ENCODE results near the gene TBX19.

TBX19 gene

DNA sequence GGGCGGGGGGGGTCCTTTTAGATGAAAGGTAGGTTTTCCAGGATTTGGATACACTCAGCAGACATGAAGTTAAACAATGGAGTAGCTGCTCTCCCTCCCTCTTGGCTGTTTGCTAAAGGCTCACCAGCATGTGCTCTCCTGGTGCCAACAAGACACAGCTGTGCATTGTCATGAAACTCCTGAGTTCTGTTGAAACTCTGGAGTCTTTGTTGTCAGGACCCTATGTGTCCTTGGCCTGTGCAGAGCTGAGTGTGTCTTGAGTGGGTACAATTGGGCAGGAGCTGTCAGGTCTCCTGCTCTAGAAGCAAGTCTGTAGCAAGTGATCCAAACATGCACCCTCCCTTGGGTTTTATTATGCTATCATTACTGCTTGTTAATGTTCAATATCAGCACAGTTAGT is 12.7 kb downstream of the TBX19 start:
- no peak for TF ChIP-seq GATA2 (IDR thresholded peaks at IDR 0.05; ENCODE audit: low read depth, low read length)
- no peak for TF ChIP-seq GATA3 (IDR thresholded peaks at IDR 0.05; ENCODE audit: low read depth, low read length)

DNA sequence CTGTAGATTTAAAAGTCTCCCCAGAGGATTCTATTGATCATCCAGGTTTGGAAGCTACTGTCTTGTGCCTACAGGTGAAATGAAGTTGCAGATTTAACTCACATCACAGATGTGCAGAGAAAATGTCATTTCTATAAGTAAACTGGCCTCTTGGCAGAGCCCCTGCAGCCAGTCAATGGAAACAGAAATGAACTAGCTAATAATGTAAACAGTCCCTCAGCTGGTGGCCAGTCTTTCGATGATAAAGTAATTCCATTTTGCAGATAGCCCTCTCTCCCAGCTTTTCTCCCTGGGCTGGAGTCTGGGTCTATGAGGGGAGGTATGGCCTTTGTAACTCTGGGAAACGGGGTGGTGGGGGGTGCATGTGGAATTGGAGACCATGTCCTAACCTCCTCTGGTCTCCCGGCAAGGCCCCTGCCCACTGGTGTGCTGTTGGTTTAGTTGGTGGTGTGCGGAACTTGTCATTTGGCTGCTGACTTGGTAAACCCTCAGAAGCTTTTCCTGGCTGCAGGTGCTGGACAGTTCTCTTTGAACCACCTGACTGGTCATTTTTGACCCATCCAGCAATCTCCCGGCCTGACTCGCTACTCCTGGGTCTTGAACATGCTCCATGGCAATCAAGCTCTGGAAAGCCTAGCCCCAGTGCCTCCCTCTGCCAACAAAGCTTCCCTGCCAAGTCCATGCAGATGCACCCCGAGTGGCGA is 14.9 kb downstream of the TBX19 start:
- TF ChIP-seq GATA3 (IDR thresholded peaks at IDR 0.05; ENCODE audit: low read depth, low read length) (no peak), GATA2 (IDR thresholded peaks at IDR 0.05; ENCODE audit: low read depth, low read length) (no peak)

DNA sequence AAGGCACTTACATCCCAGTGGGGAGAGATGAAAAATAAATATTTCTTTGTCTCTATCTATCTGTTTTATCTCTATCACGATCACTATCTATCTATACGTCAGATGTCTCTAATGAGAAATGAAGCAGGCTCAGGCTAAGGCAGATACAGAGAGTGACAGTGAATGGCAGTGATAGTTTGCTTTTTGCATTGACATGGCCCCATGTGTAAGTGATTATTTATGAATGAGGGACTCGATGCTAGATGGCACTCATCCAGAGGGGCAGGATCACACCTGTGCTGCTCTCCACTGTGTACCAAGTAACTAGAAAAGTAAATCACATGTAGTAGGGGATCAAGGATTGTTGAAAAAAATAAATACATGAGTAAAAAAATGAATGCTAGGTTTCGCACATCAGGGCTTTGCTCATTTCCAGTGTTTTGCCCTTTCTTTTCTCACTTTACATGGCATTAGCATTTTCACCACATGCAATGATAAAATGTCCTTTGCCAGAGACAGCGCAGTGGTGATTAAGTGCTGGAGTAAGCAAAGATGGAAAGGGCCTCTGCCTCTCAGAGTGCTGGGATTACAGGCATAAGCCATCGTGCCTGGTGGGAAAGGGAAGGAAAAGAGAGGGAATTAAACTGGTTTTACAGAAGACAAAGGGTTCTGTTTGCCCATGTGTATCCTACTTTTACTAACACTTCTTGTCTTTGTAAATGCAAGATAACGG is 16.5 kb downstream of the TBX19 start:
- TF ChIP-seq GATA2 (IDR thresholded peaks at IDR 0.05; ENCODE audit: low read depth, low read length): no peak
- TF ChIP-seq GATA3 (IDR thresholded peaks at IDR 0.05; ENCODE audit: low read depth, low read length): no peak

DNA sequence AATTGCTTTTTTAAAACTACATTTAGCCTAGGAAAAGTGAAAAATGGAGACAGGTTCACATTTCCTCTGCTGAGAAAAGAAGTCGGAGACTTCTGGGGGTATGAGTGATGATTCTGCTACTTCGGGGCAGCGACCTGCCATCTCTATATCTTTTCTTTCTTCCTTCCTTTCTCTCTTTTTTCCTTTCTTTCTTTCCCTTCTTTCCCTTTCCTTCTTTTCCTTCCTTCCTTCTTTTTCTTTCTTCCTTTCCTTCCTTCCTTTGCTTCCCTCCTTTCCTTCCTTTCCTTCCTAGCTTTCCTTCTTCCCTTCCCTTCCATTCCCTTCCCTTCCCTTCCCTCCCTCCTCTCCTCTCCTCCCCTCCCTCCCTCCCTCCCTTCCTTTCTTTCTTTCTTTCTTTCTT is 17.8 kb downstream of the TBX19 start:
- TF ChIP-seq GATA3 (IDR thresholded peaks at IDR 0.05; ENCODE audit: low read depth, low read length): no peak
- no peak for TF ChIP-seq GATA2 (IDR thresholded peaks at IDR 0.05; ENCODE audit: low read depth, low read length)

DNA sequence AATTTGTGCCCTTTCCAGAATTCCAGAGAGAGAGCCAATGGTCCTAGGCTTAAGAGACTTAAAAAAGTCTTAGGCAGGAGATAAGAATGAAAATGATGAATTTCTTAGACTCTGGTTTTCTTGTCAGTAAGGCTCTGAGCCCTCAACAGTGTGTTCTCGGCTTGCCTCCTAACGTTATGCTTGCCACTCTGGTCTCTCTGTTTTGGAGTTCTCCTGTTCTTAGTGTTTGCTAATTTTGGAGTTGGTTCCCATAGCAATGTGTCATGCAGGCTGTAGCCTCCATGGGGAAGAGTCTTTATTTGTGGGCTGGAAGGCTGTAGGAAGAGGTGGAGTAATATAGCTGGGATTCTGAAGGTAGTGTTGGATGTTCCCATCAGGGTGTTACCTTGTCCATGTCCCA is 19.9 kb downstream of the TBX19 start:
- TF ChIP-seq GATA3 (IDR thresholded peaks at IDR 0.05; ENCODE audit: low read depth, low read length) (no peak), GATA2 (IDR thresholded peaks at IDR 0.05; ENCODE audit: low read depth, low read length) (no peak)

DNA sequence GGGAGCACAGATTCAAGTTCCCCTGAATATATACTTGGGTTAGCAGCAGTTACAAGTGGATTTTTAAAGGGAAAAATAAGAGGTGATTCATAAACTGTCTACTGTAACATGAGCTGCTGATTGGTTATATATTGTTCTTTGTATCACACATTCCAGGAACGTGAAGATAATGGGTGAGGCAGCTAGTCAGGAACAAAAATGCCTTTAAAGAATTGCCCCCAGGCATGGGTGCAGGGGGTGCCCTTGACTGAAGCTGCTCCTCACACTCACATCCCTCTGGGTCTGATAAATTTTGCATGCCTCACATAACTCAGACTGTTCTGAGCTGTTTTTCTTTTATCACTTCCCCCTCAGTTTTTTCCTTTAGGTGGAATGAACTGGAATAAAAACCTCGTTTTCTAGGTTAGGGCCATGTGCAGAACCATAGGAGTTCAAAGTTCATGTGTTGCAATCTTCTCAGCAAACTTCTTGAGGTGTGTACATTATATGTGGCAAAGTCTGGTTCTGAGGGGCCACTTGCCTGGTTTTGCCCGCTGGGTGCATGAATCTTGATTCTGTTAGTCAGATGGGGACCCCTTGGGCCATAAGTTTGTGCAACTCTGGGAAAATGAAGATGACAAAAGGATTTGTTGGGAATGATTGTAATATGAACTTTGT is 21.1 kb downstream of the TBX19 start:
- TF ChIP-seq GATA2 (IDR thresholded peaks at IDR 0.05; ENCODE audit: low read depth, low read length) (no peak), GATA3 (IDR thresholded peaks at IDR 0.05; ENCODE audit: low read depth, low read length) (no peak)

DNA sequence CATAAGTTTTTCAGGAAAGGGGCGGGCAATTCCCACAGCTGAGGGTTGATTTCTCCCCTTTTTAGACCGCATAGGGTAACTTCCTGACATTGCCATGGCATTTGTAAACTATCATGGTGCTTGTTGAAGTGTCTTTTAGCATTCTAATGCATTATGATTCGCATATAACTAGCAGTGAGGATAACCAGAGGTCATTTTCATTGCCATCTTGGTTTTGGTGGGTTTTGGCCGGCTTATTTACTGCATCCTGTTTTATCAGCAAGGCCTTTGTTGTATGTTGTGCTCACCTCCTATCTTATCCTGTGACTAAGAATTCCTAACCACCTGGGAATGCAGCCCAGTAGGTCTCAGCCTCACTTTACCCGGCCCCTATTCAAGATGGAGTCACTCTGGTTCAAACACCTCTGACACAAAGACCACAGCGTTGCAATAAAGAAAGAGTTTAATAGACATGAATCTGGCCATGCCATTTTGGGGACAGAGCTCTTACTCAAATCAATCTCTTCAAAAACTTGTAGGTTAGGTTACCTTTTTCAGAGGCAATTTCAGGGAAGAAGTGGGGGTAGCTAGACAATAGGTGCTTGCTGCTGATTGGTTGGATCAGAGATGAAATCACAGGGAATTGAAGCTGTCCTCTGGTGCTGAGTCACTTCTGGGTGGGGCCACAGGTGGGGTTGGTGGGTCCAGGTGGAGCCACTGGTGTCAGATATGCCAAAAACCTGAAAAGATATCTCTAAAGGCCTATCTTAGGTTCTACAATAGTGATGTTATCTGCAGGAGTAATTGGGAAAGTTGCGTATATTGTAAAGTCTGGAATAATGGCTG is 23.3 kb downstream of the TBX19 start:
- TF ChIP-seq GATA2 (IDR thresholded peaks at IDR 0.05; ENCODE audit: low read depth, low read length) (no peak), GATA3 (IDR thresholded peaks at IDR 0.05; ENCODE audit: low read depth, low read length) (no peak)

DNA sequence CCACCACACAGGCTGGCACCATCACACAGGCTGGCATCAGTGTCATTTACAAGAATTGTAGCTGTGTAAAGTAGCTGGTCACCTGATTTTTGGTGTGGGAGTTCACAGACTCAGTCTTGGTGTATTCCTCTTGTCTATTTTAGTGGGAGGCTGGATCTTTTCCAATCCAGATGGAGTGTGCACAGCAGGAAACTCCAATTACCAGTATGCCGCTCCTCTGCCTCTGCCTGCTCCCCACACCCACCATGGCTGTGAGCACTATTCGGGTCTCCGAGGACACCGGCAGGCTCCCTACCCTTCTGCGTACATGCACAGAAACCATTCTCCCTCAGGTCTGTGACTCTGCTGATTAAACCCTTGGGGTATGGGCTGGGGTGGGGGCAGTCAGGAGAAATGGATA is 24.2 kb downstream of the TBX19 start:
- TF ChIP-seq GATA2 (IDR thresholded peaks at IDR 0.05; ENCODE audit: low read depth, low read length) (no peak), GATA3 (IDR thresholded peaks at IDR 0.05; ENCODE audit: low read depth, low read length) (no peak)

DNA sequence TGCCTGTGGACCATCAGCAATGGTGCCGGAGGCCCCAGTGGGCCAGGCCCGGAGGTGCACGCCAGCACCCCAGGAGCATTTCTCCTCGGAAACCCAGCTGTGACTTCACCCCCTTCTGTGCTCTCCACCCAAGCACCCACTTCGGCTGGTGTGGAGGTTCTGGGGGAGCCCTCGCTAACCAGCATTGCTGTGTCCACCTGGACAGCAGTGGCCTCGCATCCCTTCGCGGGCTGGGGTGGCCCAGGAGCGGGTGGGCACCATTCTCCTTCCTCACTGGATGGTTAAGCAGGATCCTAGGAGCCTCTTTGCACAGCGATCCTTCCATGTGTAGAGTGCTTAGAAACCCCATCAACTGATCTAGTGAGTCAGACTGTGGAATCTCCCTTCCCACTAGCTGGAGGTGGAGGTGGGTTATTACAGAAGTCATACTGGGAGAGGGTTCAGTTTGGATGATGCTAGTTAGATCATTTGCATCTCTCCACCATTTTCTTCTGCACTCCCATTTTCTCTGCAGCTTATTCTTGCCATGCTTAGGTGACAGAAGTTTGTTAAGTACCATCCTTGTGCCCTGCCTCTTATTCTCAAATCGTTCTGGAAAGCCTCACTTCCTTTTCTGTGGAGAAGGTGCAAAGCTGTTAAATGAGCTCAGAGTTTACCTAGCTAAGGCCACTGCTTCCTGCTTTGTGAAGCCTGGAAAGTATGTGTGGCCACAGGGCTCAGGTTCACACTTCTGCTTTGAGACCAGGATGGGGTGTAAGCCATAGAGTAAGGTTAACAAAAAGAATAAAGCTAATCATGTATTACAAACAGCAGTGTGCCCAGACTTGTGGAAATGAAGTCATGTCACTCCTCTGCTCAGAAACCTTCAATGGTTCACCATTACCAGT is 32.3 kb downstream of the TBX19 start:
- TF ChIP-seq GATA2 (IDR thresholded peaks at IDR 0.05; ENCODE audit: low read depth, low read length) (no peak), GATA3 (IDR thresholded peaks at IDR 0.05; ENCODE audit: low read depth, low read length) (no peak)

DNA sequence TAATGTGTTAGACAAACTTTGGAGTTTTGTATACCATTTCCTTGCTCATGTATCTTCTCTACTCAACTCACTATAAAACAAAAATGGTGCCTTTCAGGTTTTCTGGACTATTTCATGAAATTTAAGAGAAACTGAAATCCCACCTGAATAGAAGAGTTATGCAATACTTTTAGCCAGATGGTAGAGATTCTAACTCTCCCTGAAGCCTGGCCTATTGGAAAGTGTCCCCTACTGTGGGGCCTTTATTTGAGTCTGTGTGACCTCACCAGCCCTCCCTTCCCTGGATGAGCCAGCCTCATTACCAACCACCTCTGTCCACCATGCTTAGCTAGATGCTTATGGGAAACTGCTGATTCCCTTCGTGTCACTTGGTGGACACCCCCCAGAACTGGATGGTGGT is 35.5 kb downstream of the TBX19 start:
- no peak for TF ChIP-seq GATA2 (IDR thresholded peaks at IDR 0.05; ENCODE audit: low read depth, low read length)
- TF ChIP-seq GATA3 (IDR thresholded peaks at IDR 0.05; ENCODE audit: low read depth, low read length): no peak

DNA sequence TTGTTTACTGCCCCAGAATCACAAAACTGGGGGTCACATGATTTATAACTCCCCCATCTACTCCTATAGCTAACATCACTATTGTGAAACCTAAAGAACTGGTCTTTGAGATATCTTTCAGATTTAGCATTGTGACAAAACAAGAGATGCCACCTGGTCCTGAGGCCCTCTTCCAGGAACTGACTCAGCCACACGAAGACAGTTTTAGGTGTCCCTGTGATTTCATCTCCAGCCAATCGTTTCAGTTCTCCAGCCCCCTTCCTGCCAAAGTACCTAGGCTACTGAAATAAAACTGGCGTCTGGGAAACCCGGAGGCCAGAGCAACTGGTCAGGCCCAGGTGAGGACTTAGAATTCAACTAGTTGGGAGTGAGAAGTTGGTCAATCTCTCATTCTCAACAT is 36.6 kb downstream of the TBX19 start:
- TF ChIP-seq GATA2 (IDR thresholded peaks at IDR 0.05; ENCODE audit: low read depth, low read length) (no peak), GATA3 (IDR thresholded peaks at IDR 0.05; ENCODE audit: low read depth, low read length) (no peak)

DNA sequence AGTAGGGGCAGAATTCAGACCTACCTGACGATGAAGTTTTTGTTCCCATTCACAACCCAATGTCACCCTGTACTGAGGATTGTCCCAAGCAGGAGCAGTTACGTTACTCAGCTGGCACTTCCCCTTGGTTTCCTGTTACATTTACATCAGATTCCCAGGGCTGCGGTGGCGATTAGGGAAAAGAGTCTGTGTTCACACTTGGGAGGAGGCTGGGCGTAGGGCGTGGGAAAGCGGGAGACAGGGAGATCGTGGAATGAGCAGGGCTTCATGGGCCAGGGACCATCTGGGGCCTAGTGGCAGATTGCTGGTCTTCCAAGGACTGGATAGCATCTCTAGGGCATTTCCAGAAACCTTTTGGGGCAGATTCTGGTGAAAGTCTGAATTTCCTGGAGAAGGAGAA is 39.0 kb downstream of the TBX19 start:
- no peak for TF ChIP-seq GATA3 (IDR thresholded peaks at IDR 0.05; ENCODE audit: low read depth, low read length)
- no peak for TF ChIP-seq GATA2 (IDR thresholded peaks at IDR 0.05; ENCODE audit: low read depth, low read length)

DNA sequence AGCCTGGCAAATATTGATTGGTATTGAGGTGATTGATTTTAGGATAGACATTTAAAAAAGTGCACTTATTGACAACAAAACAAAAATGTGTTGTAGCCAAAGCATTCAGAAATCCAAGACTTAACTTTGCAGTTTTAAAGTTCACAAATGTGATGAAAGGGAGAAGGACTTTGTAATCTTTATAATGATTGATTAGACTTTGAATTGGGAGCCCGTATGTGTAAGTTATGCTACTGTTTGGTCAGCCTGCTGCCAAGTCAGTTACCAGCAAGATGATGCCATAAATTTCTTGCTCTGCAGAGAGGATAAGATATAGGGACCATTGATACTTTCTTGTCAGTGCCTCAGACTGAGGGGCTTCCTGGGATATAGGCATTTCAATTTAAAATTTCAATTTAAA is 39.5 kb downstream of the TBX19 start:
- no peak for TF ChIP-seq GATA2 (IDR thresholded peaks at IDR 0.05; ENCODE audit: low read depth, low read length)
- TF ChIP-seq GATA3 (IDR thresholded peaks at IDR 0.05; ENCODE audit: low read depth, low read length): no peak

Data from SH-SY5Y (cell line).